HepG2 (cell line): ENCODE measurements around the gene CYP4F12. TPM values are rescaled to one million over a fixed set of nuclear protein-coding genes. Genes with fewer than 3 reads are reported as not detected.

Experiments
- MEIS2 ChIP-seq: sonication (generic); formaldehyde crosslinking; IDR thresholded peaks from 2 replicates; pipeline ENCODE4 v1.9.0; 2021; ENCODE audit warnings: mild to moderate bottlenecking, missing genetic modification reagents
- MXI1 ChIP-seq: IDR thresholded peaks from 3 replicates; pipeline ENCODE4 v1.6.1; 2012; ENCODE audit warnings: low read depth, low read length, inconsistent platforms, borderline replicate concordance
- ZNF407 ChIP-seq: sonication (generic); formaldehyde crosslinking; IDR thresholded peaks from one replicate; pipeline ENCODE4 v1.5.1; 2020; ENCODE audit warnings: mild to moderate bottlenecking, missing genetic modification reagents; ENCODE audit errors: not compliant biosample characterization
- ZNF652 ChIP-seq: IDR thresholded peaks from 2 replicates; pipeline ENCODE4 v1.6.1; 2016; ENCODE audit warnings: low read depth, borderline replicate concordance
- ZNF841 ChIP-seq: sonication (generic); formaldehyde crosslinking; IDR thresholded peaks from 2 replicates; pipeline ENCODE4 v1.8.1; 2023; ENCODE audit warnings: missing genetic modification reagents, borderline replicate concordance
- polyA plus RNA-seq, 8 experiments: library from polyadenylated mRNA; depleted of rRNA in 3 of 8; stranded (reverse) in 7 of 8; unstranded in 1 of 8; fragments of >200 nt; fragmentation: Illumina TruSeq in 4 of 8; extraction: Trizol in 4 of 8; gene quantifications; 2 replicates each; pipeline versions ENCODE4 v1.2.1 to v1.2.3, GENCODE V29; 2011 to 2016; ENCODE audit warnings: low read depth in 4 of 8, missing spikeins in 1 of 8, mixed read lengths in 1 of 8; ENCODE audit not compliant: insufficient read depth in 1 of 8
- total RNA-seq, 5 experiments: library from RNA; depleted of rRNA; stranded (reverse); fragments of >200 nt; fragmentation: Illumina TruSeq; extraction: Trizol; gene quantifications; 2 replicates each; pipeline ENCODE4 v1.2.3, GENCODE V29; 2016; ENCODE audit warnings: low read depth in 1 of 5

The CYP4F12 gene
- total and polyA plus RNA-seq, 2 of the 13 experiments (the other 11 are each of a cell fraction or from before 2014, with no cell fraction given) = 29.9 to 30.8 TPM

GRCh38 chr19:15628236-15629002, 44.5 kb upstream of the CYP4F12 start (continued):
- TF ChIP-seq ZNF407 (CRISPR knock-in tag) (no peak), ZNF841 (CRISPR knock-in tag) (no peak), MXI1 (no peak), MEIS2 (CRISPR knock-in tag) (no peak), ZNF652 (no peak)
